NCI-H128 (cell line): ENCODE measurements around the gene SORCS2.

Source experiments
- DNase-seq: peaks from one replicate; lab custom pipeline; 2025; ENCODE audit not compliant: unreplicated experiment; lab: John Stamatoyannopoulos, UW

Gene SORCS2

DNA sequence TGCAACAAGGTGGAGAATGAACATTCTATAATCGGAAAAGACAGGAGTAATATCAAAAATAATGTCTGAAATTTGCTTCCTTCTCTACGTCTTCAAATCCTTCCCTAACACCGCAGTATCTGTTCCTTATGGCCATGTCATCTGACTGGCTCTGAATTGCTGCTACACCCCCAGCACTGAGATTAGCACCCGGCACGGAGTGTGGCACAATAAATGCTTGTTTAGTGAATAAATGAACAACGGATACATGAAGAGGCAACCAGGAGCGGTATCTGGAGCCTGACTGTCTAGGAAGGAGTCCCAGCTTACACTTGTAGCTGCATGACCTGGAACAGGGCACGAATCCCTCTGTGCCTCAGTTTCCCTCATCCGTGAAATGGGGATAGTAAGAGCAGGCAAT is 583.1 kb downstream of the SORCS2 start:
- DNase-seq, result no peak

GRCh38 chr4:7777017-7777710 is 584.8 kb downstream of the SORCS2 start:
- no peak for DNase-seq

DNA sequence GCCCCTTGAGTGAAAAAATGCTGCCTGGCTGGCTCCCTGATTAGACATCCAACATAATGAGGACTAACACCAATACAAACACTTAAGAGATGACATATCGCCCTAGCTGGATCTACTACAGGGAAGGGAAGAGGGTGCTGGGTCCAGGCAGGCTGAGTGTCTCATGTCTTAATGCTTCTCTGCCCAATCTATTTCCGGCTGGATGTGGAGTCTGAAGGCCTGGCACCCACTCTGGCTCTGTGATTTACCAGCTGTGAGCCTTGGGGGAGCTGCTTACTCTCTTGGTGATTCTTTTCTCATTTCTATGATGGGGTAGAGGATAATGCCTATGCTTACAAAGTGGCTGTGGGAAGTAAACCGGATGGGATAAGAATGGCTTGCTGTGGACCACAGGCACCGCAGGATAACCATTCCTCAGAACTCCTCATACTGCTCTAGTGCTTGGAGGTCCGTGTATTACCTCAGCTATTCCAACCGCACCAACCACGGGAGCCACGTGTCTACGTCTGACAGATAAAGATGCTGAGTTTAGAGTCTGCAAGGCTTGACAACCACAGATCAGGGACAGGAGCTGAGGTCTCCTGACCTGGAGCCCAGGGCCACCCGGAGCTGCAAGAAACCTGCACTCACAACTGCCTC is 585.7 kb downstream of the SORCS2 start:
- DNase-seq, result no peak

DNA sequence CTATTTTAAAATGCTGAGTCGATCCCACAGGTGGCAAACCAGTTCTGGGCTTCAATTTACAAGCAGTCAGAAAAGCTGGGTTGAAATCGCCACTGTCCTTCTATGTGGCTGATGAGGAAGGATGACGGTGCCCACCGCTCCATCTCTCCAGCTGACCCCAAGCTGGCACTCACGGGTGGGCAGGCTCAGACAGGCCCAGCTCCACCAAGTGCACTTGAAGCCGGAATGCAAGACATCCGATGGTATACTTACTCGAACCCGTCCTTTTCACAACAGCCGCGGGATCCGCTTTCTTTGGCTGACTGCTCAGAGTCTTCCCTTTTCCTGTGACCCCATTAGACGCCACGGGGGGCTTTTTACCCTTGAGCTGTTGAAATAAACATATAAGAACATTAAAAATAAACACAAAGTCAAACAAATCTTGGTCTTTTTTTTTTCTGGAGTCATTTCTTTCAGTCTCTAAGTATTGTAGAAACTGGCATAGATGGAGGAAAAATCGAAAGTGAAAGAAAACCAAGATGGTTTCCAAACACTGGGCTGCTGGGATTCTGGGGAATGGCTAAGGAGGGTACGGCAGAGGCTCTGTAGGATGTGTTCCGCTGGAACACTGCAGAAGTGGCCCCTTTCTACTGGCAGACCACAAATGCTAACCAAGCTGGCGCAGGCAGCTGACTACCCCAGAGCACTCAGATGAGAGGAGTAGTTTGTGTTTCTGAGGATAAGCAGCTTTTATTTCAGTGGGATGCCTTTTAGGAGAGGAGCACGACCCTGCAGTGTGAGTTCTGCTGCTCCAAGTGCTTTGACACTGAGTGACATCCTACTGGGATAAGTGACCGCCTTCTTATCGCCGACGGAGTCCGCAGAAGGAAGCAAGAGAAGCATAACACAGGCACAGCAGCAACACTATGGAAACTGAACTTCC is 586.4 kb downstream of the SORCS2 start:
- no peak for DNase-seq

- DNase-seq, result no peak
Observed at GRCh38 chr4:7779432-7779768, 587.1 kb downstream of the SORCS2 start.

DNA sequence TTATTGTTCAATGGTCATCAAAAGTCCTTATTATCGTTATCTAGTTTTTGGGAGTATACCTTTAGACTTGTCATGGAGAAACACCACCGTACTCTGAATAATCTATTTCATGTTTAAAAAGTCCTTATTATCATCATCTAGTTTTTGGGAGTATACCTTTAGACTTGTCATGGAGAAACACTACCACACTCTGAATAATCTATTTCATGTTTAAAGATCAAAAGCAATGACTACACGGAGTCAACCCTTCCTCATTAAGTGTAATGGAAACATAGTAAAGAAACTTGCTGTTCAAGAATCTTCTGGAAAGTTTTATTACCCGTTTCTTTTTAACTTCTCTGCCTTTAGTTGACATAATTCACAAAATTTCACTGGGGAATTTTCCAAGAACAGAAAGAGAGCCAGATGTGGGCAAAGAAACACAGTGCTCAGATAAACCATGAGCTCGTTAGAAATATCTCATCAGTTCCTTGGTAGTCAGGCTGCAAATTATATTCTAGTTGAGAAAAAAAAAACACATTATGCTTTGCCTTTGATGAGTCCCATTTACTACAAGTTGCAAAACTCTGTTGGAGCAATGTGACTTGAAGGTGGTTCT is 588.5 kb downstream of the SORCS2 start:
- no peak for DNase-seq

DNA sequence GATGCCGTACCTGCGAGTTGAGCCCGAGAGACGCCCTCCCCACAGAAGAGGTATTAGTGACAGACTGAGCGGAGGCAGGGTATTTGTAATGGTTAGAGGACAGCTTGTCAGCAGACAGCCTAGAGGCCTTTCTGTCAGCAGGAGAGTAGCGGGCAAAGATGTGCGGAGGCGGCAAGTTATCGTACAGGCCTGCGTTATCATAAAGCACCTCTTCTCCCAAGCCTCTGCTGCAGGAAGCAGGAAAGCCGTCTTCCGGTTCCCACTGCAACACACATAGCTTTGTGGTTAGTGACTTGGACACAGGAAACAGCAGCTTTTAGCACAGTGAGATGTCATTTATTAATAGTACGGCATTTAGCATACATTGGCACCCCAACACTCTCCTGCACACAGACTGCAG is 589.0 kb downstream of the SORCS2 start:
- DNase-seq, result no peak

DNA sequence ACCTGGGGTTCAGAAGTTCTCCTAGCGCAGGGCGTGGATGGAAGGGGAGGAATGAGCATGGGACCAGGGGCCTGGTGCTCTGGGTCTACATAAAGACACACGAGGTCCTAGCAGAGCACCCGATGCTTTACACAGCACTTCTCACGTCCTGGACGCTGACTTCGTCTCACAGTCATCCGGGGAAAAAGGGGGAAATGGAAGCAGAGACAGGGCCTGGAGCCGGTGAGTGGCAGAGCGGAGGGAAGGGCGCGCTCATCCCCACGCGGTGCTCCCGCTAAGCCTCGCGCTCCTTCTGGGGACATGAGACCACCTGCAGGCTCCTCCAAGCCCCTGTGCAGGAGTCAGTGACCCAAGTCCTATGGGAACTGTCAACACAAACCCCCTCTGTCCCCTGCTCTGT is 589.7 kb downstream of the SORCS2 start:
- no peak for DNase-seq

DNA sequence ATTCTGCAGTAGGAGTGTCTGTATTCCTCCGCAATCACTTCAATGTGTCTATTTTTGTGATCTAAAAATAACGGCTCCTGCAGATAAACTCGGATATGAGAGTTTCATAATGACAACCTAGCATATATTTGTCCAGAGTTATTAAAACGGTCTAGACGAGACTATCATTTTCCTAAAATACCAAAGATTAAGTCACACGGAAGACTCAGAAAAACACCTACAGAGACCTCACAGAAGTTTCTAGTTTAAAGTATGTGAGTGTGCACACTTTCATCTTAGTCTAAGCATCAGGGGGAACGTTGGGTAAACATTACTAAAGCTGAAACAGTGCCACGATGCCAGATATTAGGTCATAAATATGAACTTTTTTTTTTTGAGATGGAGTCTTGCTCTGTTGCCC is 590.4 kb downstream of the SORCS2 start:
- DNase-seq, result no peak

DNA sequence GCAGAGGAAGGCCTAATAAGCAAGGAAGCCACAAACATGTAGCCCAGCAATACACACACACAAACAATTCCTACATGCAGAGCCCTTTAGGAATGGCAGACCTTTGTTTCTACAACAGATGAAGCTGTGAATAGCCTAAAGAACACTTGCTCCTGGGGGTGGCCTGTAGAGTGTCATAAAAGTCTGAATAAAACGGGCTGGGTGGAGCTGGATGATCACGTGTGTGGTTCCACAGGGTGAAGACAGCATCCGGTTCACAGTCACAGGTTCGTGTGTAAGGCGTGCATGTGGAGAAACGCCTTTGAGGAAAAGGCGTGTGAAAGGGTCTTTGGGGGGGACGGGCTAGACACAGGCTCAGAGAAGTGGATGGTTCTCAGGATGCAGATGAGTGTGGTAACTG is 591.2 kb downstream of the SORCS2 start:
- DNase-seq, result no peak

DNA sequence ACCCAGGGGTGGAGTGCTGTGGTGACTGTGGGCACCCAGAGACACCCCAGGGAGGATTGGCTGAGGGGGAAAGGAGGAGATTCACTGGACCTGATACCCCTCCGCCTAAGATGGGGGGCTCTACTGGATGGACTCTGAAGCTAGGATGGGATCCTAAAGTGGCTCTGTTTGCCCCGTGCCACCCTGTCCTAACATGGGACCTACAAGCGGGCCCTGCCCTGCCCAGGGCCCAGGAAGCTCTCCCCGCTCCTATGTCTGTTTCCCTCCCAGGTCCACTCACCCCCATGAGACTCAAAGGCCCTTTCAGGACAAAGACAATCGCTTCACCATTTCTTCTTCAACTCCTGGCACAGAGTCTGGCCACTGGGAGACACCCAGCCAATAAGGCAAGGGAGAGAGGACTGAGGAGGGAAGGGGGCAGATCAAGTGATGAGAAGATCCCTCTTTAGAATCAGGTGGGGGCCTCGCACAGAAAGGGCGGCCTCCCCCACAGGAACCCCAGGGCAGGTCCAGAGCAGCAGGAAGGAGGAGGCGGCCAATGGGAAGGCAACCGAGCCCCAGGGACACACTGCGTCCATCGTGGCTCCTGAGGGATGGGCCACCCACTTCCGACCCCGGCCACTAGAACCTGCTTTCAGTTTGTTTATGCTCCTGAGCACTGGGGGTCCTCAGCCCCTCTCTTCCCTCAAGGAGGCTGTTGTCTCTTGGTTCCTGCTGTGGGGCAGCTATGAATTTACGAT is 592.0 kb downstream of the SORCS2 start:
- no peak for DNase-seq

DNA sequence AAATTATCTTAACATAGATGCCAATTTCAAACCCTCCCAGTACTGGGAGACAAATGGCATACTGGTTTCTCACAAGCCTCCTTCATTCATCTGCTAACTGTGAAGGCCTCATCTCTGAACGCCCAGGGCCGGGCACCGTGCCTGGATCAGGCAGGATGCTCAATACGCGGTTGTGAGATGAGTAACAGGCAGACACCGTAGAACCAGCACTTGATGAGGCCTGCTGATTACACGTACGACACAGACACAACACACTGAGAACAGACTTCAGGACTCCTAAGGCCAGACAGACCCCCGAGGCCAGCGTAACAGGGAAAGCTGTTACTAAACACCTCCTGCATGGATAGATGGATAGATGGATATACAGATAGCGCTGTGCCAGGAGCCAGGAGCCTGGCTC is 592.7 kb downstream of the SORCS2 start:
- DNase-seq, result no peak

DNA sequence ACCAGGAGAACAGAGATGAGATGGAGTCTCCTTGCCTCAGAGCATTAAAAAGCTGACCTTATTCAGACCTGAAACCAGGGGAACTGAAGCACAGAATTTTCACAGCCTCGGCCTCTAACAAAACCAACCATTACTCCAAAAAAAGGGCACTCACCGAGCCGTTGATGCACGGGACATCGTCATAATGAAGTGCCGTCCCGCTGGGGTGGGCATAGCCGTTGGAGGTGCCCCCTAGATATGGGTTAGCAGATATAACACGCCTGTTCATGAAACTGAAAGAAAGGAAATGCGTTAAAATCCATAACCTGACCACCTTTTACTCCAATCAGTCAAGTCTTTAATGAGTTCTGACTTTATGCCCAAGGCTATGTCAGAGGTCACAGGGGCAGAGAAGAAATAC is 593.7 kb downstream of the SORCS2 start:
- DNase-seq, result no peak

DNA sequence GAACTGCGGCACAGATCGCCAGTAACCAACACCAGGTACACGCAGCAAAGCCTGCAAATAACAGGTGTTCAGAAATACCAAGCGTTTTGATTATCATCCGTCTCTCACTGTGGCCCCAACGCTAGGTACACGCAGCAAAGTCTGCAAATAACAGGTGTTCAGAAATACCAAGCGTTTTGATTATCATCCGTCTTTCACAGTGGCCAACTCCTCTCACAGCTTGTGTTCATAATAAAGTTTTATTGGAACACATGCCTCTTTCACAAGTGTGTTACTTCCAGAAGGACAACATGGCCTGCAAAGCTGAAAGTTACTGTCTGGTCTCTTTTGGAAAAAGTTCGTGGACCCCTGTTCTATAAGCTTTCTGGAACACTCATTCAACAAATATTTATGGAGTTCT is 594.2 kb downstream of the SORCS2 start:
- no peak for DNase-seq

GRCh38 chr4:7787067-7787466 is 594.7 kb downstream of the SORCS2 start:
- no peak for DNase-seq

GRCh38 chr4:7787681-7788141 is 595.4 kb downstream of the SORCS2 start:
- no peak for DNase-seq

DNA sequence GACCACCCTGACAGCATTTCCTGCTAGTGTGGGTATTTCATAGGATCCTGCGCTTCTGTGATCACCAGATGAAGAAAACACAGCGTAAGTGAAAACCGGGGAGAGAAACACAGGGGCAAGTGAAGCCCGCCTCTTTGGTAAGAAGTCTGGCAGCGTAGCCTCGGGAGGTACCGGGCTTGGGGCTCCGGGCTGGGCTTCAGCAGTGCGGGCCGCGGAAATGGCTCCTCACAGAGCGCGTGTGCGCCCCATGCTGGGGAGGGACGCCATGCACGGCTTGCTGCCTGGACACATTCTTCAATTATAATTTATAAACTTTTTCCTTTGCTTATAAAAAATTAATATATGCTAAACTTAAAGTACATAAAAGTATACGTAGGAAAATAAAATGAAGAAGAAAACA is 595.9 kb downstream of the SORCS2 start:
- DNase-seq, result no peak

DNA sequence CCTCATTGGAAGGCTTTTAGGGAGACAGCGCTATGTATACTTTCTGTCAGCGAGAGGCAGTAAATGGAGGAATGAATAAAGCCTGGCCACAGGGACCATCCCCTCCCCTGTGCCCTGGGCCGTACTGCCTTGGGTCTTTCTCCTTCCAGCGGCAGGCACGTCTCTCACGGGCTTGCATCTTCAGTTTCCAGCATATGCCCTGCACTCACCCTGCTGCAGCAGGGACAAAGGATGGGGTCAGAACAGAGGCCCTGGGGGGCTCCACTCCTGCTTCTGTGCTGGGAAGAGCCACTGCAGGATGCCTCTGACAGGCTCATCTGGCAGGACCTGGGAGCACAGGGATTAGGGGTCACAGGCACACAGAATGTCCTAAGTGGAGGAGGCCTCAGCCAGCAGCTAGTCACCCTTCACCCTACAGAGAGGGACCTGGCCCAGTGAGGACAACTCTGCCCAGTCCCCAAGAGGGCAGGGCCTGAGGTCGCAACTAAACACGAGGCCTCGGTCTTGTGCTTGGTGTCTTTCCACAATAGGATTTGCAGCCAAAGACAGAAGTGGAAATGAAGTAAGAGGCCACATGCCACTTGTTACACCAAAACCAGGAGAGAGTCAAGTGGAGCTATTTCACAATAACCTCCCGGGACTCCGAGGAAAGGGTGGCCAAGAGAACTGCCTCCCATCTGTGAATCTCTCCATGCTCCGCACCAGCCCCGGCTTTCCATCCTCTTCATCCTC is 596.5 kb downstream of the SORCS2 start:
- DNase-seq, result no peak

- DNase-seq, result no peak
Observed at GRCh38 chr4:7790023-7790422, 597.7 kb downstream of the SORCS2 start.

GRCh38 chr4:7790999-7791398 is 598.7 kb downstream of the SORCS2 start:
- DNase-seq, result no peak
